Endothelial cell (in vitro differentiated cells): ENCODE data around the gene COMMD1. TPM values are rescaled to one million over a fixed set of nuclear protein-coding genes. Genes with fewer than 3 reads are reported as not detected.
"Not testable (repeated sequence)": the region's sequence is repeated elsewhere in the genome, so short reads cannot be mapped to it uniquely, and the experiment has no call there.

Source experiments
- DNase-seq: peaks from one replicate; pipeline ENCODE4 v3.0.0; 2021; ENCODE audit warnings: low spot score
- H3K27ac Mint-ChIP-seq: one replicate; pipeline ENCODE4 v1.8.0; 2021; ENCODE audit warnings: mixed read lengths, inconsistent platforms; ENCODE audit not compliant: unreplicated experiment
- H3K27me3 Mint-ChIP-seq: one replicate; pipeline ENCODE4 v1.8.0; 2021; ENCODE audit warnings: mild to moderate bottlenecking, moderate library complexity, mixed read lengths, inconsistent platforms; ENCODE audit not compliant: unreplicated experiment
- H3K36me3 Mint-ChIP-seq: one replicate; pipeline ENCODE4 v1.8.0; 2021; ENCODE audit warnings: mild to moderate bottlenecking, low read depth, mixed read lengths, inconsistent platforms; ENCODE audit not compliant: unreplicated experiment
- H3K4me1 Mint-ChIP-seq: one replicate; pipeline ENCODE4 v1.8.0; 2021; ENCODE audit warnings: mild to moderate bottlenecking, mixed read lengths, inconsistent platforms; ENCODE audit not compliant: unreplicated experiment
- H3K4me3 Mint-ChIP-seq: one replicate; pipeline ENCODE4 v1.8.0; 2021; ENCODE audit warnings: mild to moderate bottlenecking, mixed read lengths, inconsistent platforms; ENCODE audit not compliant: unreplicated experiment
- H3K9me3 Mint-ChIP-seq: one replicate; pipeline ENCODE4 v1.8.0; 2021; ENCODE audit warnings: mixed read lengths, inconsistent platforms; ENCODE audit not compliant: unreplicated experiment
- CTCF ChIP-seq: fragments of 200-600 bp; sonication (generic); IDR thresholded peaks from one replicate; pipeline ENCODE4 v1.5.0; 2021; ENCODE audit warnings: antibody characterized with exemption; ENCODE audit not compliant: unreplicated experiment
- total RNA-seq: library from RNA; stranded (reverse); fragmentation: NEBNext Ultra II Directional; extraction: Animal tissue kit (Norgen Biotek cat#: 25700); gene quantifications from one replicate; pipeline ENCODE4 v1.2.1, GENCODE V29; 2021; ENCODE audit not compliant: unreplicated experiment

The COMMD1 gene
- total RNA-seq, 1 donor from 2014 or later, result 39.4 TPM

GRCh38 chr2:62141142-62141740, 235.8 kb downstream of the COMMD1 start:
- DNase-seq, result no peak
- Mint-ChIP-seq H3K27ac (no peak overlapping the region), H3K9me3 (no peaks in the 10 kb centered on the region), H3K27me3 (no peaks in the 10 kb centered on the region), H3K4me3 (no peak overlapping the region), H3K4me1 (peaks cover 10% of the 10 kb centered on the region), H3K36me3 (no peaks in the 10 kb centered on the region)
- no peak for TF ChIP-seq CTCF

- no peaks in the 10 kb centered on the region for H3K27me3 Mint-ChIP-seq
- H3K27ac Mint-ChIP-seq, result no peak overlapping the region
- no peak for TF ChIP-seq CTCF
- no peaks in the 10 kb centered on the region for H3K36me3 Mint-ChIP-seq
- no peak overlapping the region for H3K4me3 Mint-ChIP-seq
- H3K9me3 Mint-ChIP-seq, result no peaks in the 10 kb centered on the region
- DNase-seq, result no peak
- peaks cover 10% of the 10 kb centered on the region for H3K4me1 Mint-ChIP-seq
These were observed 236.6 kb downstream of the COMMD1 start for GRCh38 chr2:62142054-62142453.

DNA sequence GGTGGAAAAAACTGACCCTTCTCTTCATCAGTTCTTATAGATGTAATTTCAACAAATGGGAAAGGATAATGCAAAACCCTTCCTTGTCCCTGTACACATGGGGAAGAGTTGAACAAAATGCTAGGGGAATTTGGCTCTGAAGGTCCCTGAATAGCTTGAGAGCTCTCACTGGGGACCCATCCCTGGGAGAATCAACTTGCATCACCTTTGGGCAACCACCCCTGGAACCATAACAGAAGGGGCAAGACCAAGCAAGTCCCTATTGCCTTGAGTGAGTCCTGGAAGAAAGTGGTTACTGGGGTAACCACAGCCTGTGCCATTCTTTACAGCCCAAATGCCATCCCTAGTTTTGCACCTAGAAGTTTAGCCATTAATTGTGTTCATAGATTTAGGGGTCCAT, 238.2 kb downstream of the COMMD1 start:
- Mint-ChIP-seq H3K36me3 (no peaks in the 10 kb centered on the region), H3K4me3 (no peak overlapping the region)

DNA sequence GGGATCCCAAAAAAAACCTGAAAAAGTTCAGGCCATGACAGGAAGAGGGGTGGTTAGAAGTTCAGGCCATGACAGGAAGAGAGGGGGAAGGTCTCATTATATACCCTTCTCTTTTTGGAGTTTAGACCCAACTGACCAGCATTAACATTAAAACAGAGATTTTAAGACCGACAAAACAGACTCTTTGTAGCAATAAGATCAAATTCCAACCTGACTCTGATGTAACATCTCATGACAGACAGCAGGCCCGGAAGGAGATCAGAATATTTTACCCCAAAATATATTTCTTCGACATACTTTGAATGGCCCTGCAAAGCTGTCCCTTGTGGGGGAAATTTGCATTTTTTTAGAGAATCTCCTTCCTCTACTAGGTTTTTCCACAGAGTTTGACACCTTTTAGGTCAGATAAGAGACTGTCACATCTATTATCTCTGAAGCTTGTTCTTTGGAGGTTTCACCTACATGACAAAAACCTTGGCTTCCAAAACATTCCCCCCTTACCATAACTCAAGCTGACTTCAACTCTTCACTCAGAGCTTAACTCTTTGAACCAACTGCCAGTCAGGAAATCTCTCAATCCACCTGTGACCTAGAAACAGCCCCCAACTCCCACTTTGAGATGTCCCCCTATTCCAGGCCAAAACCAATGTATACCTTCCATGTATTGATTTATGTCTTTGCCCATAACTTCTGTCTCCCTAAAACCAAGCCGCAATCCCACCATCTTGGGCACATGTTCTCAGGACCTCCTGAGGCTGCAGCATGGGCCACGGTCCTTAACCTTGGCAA, 239.4 kb downstream of the COMMD1 start:
- Mint-ChIP-seq H3K36me3 (no peaks in the 10 kb centered on the region), H3K4me1 (peaks cover 10% of the 10 kb centered on the region), H3K4me3 (no peak overlapping the region), H3K27me3 (no peaks in the 10 kb centered on the region), H3K9me3 (no peaks in the 10 kb centered on the region), H3K27ac (no peak overlapping the region)
- no peak for DNase-seq
- no peak for TF ChIP-seq CTCF

More for the DNA sequence above, 238.2 kb downstream of the COMMD1 start:
- H3K9me3 Mint-ChIP-seq, result no peaks in the 10 kb centered on the region
- H3K27ac Mint-ChIP-seq, result no peak overlapping the region
- no peaks in the 10 kb centered on the region for H3K27me3 Mint-ChIP-seq
- no peak for TF ChIP-seq CTCF
- no peak for DNase-seq
- H3K4me1 Mint-ChIP-seq, result peaks cover 10% of the 10 kb centered on the region

DNA sequence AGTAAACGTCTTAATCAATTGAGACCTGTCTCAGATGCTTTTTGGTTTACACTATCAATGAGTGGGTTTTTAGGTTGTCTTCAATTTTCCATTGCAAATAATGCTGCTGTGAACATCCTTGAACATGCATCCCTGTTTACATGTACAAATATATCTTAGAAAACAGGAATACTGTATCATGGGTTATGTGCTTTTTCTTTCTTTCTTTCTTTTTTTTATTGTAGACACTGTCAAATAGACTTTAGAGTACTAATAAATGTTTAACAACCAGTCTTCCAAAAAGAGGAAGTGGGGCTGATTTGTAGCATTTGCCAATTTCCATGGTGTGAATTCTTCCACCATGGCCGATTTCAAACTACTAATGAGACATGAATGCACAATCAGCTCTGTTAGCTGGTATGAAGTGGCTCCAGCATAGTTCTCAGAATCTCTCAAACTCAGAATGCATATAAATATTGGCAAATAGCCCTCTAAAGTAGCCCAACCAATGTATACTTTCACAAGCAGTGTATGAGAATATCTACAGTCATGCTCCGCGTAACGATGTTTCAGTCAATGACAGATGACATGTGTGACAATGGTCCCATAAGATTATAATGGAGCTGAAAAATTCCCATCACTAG, 240.1 kb downstream of the COMMD1 start:
- peaks cover 6% of the 10 kb centered on the region for H3K4me1 Mint-ChIP-seq
- no peaks in the 10 kb centered on the region for H3K9me3 Mint-ChIP-seq
- H3K36me3 Mint-ChIP-seq, result no peaks in the 10 kb centered on the region
- DNase-seq, result no peak
- no peak overlapping the region for H3K4me3 Mint-ChIP-seq
- TF ChIP-seq CTCF, result no peak
- no peak overlapping the region for H3K27ac Mint-ChIP-seq
- H3K27me3 Mint-ChIP-seq, result no peaks in the 10 kb centered on the region

DNA sequence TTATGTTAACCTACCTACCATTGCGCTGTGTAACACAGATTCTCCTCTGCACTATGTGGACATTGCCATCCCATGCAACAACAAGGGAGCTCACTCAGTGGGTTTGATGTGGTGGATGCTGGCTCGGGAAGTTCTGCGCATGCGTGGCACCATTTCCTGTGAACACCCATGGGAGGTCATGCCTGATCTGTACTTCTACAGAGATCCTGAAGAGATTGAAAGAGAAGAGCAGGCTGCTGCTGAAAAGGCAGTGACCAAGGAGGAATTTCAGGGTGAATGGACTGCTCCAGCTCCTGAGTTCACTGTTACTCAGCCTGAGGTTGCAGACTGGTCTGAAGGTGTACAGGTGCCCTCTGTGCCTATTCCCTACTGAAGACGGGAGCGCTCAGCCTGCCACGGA, 241.3 kb downstream of the COMMD1 start:
- H3K4me3 Mint-ChIP-seq, H3K9me3 Mint-ChIP-seq, H3K27me3 Mint-ChIP-seq, H3K36me3 Mint-ChIP-seq, DNase-seq, H3K27ac Mint-ChIP-seq, H3K4me1 Mint-ChIP-seq: not testable (repeated sequence)
